H1 (cell line): ENCODE results near the gene MINDY1.
A peak's percentile ranks its signal among the peaks of the same experiment; 100 is the strongest.

Experiments used
- CEBPB ChIP-seq: IDR thresholded peaks from 2 replicates; pipeline ENCODE4 v1.6.1; 2012; ENCODE audit warnings: low read depth, low read length
- EP300 ChIP-seq, 2 experiments: IDR thresholded peaks; 1 replicate in 1 of 2; 2 replicates in 1 of 2; pipeline ENCODE4 v1.6.1; 2011 to 2012; ENCODE audit warnings: low read depth in 2 of 2, low read length in 2 of 2, mild to moderate bottlenecking in 2 of 2, borderline replicate concordance in 1 of 2, inconsistent platforms in 1 of 2, moderate library complexity in 1 of 2
- TF ChIP-seq, protein P1 (sequence below), 3 experiments: IDR thresholded peaks; 1 replicate in 2 of 3; 2 replicates in 1 of 3; pipeline versions ENCODE4 v1.5.1 to v1.6.1; 2011; ENCODE audit warnings: low read length in 3 of 3, mild to moderate bottlenecking in 3 of 3, inconsistent platforms in 2 of 3, low read depth in 1 of 3, moderate library complexity in 1 of 3; ENCODE audit not compliant: insufficient read depth in 1 of 3; ENCODE audit errors: control extremely low read depth in 1 of 3

DNA sequence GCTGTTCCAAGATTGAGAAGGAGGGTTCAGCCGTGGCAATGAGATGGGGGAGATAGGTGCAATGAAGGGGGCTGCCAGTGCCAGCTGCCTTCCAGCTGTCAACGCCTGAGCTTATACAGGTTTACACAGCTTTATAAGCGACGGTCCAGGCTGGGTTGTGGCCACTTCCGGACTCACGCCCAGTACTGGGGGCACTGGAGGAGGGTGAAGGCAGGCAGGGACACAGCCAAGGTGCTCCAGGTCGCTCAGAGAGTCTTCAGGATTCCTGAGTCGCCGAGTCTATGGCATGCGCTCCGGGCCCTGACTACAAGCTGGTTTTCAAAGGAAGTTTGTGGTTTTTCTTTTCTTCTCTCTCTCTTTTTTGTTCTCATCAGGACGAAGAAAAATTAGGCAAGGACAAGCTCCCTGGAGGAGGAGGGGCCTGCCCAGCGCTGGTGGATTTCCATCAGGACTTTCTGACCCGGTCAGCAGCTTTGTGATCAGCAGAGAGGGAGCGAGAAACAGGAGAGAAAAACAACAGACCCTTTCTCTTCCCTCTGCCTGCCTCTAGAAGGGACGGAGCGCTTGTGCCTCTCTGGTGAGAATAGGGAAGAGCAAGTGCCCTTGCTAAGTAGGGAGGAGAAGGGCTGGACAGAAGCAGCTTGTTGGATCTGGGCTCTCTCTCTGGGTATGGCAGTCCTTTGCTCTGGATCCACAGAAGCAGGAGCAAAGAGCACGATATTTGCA is at the start of gene MINDY1:
- TF ChIP-seq, protein P1, sequence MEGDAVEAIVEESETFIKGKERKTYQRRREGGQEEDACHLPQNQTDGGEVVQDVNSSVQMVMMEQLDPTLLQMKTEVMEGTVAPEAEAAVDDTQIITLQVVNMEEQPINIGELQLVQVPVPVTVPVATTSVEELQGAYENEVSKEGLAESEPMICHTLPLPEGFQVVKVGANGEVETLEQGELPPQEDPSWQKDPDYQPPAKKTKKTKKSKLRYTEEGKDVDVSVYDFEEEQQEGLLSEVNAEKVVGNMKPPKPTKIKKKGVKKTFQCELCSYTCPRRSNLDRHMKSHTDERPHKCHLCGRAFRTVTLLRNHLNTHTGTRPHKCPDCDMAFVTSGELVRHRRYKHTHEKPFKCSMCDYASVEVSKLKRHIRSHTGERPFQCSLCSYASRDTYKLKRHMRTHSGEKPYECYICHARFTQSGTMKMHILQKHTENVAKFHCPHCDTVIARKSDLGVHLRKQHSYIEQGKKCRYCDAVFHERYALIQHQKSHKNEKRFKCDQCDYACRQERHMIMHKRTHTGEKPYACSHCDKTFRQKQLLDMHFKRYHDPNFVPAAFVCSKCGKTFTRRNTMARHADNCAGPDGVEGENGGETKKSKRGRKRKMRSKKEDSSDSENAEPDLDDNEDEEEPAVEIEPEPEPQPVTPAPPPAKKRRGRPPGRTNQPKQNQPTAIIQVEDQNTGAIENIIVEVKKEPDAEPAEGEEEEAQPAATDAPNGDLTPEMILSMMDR (IDR thresholded peaks at IDR 0.05; ENCODE audit: control extremely low read depth in 1 of 3, insufficient read depth in 1 of 3, low read depth in 1 of 3, low read length in 3 of 3): peak; percentile 53 to 70 (median 62)
- TF ChIP-seq EP300 (IDR thresholded peaks at IDR 0.05; ENCODE audit: borderline replicate concordance in 1 of 2, low read depth in 2 of 2, low read length in 2 of 2) (no peak), CEBPB (no peak)
